Activated CD4-positive, alpha-beta T cell treated with anti-CD3 and anti-CD28 coated beads, Interleukin-2, amount 50 U/mL, for 1 hour (primary cell): ENCODE data around the gene ARHGEF5.
"Not testable (repeated sequence)": the region's sequence is repeated elsewhere in the genome, so short reads cannot be mapped to it uniquely, and the experiment has no call there.

Source experiments
- DNase-seq: peaks from one replicate; pipeline ENCODE4 v3.0.0-alpha.2; 2020

The ARHGEF5 gene

DNA sequence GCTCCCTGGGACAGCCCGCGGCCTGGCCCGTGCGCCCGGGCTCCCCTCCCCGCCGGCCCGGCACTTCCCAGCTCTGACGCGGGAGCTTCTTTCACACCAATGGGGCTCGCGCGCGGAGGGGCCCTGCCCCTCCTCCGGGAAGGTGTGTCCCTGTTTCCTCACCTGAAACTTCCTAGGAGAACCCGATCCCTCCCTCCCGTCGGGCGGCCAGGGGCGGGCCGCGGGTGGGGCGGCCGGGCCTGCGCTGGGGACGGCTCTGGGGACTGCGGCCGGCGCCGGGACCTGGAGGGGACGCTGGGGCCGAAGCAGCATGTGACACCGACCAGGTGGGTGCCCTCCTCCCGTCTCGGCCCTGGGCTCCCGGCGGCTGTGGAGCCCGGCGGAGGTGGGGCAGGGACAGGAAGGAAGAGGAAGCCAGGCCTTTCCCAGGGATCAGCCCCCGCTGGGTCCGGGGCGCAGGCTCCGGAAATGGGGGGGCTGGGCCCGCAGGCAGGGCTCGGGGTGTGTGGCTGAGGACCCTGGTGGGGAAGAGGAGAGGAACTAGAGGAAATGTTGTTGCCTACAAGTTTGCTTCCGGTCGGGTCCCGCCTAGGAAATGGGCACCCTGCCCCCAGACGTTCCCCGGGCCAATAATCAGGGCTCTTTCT lies at the start of gene ARHGEF5:
ARHGEF5 (plus strand) TSS at position 227 of the 647 bp plus-strand sequence. CDS start 7,268 bp downstream, outside the sequence.
- DNase-seq, result not testable (repeated sequence)

DNA sequence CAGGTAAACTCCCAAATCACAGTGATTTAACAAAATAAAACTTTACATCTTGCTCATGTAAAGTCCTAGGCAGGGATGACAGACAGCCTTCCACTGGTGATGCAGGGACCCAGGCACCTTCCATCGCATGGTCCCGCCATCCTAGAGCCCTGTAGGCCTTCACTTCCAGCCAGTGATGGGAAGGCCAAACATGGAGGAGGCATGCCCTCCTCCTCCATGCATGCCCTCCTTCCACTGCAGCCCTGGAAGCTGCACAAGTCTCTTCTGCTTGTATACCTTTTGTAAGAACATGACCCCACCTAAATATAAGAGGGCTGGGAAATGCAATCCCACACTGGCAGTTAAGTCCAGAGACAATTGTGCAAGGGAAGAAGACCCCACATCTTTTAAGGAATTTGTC lies 45.5 kb upstream of the ARHGEF5 start:
- DNase-seq, result not testable (repeated sequence)

DNA sequence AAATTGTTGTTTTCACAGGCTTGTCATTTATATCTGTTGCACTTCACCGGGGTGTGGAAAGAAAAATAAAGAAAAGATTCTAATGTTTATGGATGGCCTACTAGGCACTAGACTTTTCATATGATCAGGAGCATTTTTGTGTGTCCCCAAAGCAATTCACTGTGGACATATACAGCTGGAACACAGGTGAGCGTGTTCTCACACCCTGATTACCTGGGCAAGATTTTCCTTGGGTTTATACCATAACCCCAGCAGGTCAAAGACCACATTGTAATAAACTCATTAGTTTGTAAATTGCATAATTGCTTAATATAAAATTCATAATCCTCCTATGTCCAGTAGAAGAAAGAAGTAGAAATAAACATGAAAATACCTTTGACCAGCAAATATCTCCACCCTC lies 44.0 kb upstream of the ARHGEF5 start:
- not testable (repeated sequence) for DNase-seq

DNA sequence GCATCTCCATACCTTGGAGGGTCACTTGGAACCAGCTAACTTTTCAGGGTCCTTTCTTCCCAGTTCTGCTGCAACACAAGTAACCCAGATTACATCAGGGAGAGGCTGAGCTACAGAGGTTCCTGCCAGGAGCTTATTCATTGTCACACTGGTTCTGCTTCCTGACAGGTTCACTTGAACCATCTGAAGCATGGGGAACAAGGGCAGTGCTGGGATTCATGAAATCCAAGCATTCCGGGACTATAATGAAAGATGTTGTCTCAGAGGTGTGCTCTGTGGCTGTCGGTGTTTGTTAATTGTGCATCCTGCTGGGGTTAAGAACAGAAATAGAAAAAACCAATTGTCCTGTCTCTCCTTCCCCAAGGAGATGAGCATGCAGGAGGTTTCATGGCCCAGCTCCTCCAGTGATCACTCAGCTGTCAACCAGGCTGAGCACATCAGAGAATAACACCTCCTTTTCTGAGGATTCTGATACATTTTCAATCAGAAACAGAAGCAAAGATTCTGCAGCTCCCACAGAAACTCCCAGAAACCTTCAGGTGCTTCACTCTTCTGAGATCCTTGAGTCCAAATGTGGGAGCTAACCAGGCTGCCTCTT lies 43.2 kb upstream of the ARHGEF5 start, which contains the start of gene OR2A1:
OR2A1 (plus strand) TSS at position 548 of the 598 bp plus-strand sequence. CDS start 5,706 bp downstream, outside the sequence.
- DNase-seq, result not testable (repeated sequence)

DNA sequence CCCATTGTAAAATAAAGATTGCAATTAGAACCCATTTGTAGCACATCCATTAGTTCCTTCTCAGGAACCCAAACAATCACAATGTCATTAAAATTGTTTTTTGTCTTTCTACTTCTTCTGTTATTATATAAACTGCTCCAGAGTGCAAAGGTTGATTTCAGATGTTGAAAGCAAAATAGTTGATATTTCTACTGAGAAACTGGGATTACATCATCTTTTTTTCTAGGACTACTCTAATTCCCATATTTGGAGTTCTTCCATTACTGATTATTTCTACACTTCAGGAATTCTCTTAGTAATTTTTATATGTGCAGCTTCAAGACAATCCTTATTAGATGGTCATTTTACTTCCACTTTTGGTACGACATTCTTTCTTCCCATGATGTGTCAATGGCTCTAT lies 37.7 kb upstream of the ARHGEF5 start:
- not testable (repeated sequence) for DNase-seq

DNA sequence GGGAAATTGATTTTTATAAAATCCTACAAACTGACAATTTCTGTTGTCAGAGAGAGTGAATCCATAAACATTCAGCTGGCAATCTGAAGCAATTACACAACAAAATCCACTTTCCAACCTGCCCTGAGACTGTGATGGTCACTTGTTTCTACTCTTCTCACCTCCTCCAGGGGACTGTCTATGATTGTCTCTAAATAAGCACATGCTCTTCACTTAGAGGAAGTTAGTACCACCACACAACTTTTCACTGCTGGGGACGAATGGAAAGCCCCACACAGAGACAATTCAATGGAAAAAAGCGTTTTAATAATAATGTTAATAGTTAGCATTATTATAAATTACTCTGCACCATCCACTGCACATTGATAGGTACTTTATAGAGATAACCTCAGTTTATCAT lies 35.7 kb upstream of the ARHGEF5 start:
- DNase-seq, result not testable (repeated sequence)

DNA sequence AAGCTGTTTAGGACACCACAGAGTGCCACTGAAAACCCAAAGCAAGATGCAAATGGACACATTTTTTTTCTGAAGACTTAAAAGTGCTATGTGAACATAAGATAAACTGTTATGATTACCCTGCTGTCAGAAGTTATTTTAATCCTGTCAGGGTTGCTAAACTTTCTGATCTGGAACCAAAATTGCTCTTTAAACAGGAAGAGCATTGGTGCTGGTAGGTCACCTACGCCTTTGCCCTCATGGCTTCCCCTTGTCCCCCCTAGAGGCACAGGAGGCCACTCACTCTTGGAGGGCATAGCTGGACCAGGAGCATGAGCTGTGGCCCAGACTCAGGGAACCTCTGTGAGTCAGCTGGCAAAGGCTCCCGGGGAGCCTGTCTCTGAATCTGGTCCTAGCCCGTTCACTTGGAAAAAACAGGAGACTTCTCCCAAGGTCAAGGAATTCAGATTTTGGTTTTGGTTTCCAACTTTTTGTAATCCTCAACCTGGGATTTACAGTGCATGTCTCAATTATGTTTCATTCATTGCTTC lies 33.5 kb upstream of the ARHGEF5 start:
- DNase-seq, result not testable (repeated sequence)

DNA sequence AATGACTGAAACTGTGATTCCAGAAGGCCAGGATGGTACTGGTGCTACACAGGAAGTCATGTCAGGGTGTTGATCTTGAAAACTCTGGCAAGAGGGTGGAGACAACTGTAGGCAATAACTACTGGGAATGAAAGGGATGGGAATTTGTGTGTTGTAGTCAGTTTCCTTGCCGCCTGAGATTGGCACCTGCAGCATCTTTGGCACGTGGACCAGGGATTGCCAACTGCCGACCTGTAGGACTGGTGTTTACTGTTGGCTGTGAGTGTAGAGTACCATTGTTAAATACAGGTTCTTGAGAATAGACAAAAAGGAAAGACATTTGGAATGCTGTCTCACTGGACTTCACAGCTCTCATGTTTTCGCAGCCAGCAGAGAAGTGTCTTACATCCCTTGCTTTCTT lies 31.8 kb upstream of the ARHGEF5 start:
- DNase-seq, result not testable (repeated sequence)

DNA sequence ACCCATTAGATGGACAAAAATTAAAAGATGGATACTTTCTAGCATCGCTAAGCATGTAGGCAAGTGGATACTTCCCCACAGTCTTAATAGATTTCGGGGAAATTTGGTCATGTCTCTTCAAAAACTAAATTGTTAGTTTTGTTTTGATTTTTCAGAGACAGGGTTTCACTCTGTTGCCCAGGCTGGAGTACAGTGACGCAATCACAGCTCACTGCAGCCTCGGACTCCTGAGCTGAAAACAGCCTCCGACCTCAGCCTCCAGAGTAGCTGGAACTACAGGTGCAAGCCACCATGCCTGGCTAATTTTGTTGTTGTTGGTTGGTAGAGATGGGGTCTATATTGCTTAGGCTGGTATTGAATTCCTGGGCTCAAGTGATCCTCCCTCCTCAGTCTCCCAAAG lies 29.3 kb upstream of the ARHGEF5 start:
- not testable (repeated sequence) for DNase-seq

DNA sequence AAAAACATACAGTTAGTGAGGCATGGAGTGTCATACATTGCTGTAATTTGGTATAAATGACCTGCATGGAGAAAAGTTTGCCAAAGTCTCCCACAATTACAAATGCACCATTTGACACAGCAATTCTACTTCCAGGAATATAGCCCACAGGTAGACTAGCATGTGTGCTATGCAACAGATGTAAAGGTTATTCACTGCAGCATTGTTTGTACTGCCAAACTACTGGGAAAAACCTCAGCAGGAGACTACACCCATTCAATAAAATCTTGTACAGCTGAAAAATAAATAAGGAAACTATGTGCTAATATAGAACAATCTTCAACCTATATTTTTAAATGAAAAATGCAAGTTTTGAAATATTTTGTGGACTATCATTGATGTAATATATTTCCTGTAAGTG lies 25.2 kb upstream of the ARHGEF5 start:
- not testable (repeated sequence) for DNase-seq

DNA sequence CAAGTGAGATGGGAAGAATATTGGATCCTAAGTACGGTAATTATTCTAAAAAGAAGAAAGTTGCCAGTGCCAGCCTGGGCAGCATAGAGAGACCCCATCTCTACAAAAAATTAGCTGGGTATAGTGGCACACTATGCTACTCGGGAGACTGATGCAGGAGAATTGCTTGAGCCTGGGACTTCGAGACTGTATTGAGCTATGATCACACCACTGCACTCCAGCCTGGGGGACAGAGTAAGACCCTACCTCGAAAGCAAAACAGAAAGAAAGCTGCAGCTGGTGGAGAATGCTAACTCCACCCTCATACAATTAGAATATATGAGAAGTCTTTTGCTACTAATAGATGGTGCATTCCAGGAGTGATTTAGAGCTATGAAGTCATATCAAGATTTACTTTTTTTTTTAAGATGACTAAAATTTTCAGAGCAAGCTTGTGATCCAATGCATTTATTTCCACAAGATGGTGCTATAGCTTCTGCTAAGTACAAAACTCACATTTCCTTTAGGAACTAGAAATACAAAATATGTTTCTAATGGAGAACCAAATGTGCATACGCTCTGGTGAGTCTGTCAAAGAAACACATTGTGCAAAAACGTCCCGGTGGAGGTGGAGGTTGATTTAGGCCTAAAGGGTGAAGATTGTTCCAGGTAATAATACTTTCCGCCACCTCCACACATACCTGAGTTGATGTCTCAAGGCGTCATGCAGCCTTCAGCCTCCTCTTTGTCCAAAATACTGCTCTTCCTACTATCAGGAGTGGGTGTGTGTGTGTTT lies 23.8 kb upstream of the ARHGEF5 start:
- DNase-seq, result not testable (repeated sequence)

DNA sequence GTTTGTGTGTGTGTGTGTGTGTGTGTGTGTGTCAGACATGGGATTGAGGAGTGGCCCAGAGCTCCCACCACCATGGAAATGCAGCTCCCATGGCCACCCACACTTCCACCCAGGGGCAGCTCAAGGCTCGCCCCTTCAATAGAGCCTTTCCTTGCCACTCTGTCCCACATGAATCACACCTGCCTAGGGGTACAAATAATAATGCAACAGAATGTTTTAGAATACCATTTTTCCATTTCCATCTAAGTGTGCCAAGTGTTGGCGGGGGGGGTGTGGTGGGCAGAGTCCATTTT lies 23.3 kb upstream of the ARHGEF5 start:
- DNase-seq, result not testable (repeated sequence)

DNA sequence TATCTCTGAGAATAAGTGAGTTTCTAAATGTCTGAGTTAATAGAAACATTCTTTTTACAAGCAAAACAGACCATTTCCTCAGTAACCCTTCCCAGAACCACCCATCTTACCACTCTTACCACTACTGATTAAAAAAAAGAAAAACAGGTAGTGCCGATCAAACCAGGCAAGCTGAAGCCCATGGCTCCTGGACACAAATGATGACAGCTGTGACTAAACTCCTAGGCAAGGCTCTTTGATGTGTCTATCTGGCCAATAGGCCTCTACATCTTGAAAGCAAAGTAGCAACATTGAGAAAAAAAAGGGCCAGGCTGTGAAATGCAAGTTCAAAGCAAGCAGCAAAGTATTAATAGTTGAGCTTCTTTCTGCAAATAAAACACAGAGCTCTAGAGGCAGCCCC lies 6.6 kb upstream of the ARHGEF5 start:
- not testable (repeated sequence) for DNase-seq

DNA sequence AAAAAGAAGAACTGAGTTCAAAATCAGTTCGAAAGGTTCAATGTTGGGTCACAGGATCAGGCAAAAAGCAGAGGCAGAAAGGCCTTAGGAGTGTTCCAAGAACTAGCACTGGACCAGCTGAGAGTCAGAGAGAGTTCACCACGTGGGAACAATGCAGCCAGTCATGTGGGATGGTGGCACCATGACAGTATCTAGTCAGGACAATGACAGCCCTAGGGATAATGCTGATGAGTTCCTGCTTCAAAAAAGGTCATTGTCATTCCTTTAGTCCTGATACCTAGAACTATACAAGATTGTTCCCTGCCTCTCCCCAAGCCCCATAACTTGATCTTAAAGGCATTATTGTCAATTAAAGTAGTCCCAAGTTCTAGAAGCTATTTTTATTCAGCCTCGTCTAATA lies 3.5 kb upstream of the ARHGEF5 start:
- not testable (repeated sequence) for DNase-seq

DNA sequence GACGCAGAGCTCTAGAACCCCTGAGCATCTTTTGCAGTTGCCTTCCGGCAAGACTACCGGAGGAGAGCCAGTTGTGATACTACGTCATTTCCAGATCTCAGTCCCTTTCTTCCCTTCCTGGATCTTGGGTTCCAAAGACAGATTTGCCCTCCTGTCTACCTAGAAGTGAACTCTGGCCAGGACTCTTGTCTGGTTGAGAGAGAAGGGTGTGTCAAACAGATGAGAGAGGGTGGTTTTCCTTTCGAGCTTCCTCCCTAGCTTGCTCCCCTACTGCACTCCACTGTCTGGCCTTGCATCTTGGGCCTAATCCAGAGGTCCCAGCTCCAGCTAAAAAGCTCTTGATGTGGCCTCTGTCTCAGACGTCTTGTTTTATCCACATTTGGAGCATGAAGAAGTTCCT lies 983 bp downstream of the ARHGEF5 start:
- DNase-seq, result not testable (repeated sequence)

DNA sequence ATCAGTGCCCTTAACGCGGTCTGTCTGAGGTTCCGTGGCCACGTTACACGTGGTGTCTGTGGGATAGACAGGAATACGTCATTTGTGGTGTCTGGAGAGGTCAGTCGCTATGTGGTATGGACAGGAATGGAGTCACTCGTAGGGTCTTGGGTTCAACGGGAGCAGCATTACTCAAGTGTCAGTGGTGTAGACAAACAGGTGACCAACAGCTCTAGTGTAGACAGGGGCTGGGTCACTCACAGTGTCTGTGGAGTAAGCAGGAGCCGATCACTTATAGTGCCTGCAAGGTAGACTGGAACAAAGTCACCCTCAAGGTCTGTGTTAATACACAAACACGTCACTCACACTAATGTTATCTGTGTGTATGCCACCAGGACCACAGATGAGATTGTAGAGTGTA lies 1.7 kb downstream of the ARHGEF5 start:
- DNase-seq, result not testable (repeated sequence)

DNA sequence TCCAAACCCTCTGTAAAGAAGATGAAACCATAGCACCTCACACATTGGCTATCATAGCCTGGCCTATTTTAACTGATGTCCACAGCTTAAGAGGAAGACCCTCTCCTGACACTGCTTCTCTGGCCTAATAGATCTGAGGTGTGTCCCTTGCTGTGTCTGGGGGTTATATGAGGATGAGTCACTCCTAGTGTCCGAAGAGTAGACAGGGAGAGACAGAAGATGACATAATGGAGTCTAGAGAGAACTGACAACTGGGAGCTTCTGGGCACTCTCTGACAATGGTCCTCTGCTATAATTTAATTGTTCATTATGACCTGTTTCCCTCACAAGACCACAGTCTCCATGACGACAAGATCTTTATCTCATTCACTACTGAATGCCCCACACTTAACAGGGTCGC lies 6.9 kb downstream of the ARHGEF5 start:
- not testable (repeated sequence) for DNase-seq

DNA sequence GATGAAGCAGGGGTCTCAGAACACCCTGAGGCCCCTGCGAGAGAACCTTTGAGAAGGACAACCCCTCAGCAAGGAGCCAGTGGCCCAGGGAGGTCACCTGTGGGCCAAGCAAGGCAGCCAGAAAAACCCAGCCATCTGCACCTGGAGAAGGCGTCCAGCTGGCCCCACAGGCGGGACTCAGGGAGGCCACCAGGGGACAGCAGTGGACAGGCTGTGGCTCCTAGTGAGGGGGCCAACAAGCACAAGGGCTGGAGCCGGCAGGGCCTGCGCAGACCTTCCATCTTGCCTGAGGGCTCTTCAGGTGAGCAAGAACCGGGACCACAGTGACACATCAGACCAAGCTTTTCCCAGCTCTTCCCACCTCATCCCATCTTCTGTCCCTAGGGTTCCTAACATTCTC lies 10.3 kb downstream of the ARHGEF5 start:
- not testable (repeated sequence) for DNase-seq

DNA sequence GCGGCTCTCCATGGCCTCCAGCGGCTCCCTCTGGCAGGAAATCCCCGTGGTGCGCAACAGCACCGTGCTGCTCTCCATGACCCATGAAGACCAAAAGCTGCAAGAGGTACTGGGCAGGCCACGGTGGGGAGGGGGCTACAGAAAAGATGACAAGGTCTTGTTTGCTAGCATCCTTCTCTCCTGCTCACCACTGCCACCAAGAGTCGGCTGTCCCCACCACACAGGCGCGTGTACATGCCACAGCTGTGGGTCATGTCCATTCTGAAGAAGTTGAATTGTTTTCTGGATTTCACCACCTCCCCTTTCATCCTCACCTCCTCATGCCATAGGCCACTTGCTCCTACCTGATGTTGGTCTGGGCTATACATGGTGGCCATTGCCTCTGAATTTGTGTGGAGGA lies 12.0 kb downstream of the ARHGEF5 start:
- not testable (repeated sequence) for DNase-seq

DNA sequence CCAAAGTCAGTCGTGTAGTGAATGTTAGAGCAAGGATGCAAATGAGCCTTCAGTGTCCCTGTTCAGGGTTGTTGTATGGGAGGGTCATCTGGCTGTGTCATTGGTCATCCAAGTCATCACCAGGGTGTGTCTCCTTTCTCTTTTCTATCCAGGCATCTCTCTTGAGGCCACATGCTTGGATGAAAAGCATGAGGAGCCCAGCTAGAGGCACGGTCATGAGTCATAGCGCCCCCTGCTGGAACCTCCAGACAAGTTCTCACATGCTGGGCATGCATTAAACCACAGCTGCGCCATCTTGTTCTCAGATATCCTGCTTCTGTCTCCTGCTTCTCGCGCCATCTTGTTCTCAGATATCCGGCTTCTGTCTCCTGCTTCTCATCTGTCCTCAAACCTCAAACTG lies 14.0 kb downstream of the ARHGEF5 start:
- DNase-seq, result not testable (repeated sequence)

DNA sequence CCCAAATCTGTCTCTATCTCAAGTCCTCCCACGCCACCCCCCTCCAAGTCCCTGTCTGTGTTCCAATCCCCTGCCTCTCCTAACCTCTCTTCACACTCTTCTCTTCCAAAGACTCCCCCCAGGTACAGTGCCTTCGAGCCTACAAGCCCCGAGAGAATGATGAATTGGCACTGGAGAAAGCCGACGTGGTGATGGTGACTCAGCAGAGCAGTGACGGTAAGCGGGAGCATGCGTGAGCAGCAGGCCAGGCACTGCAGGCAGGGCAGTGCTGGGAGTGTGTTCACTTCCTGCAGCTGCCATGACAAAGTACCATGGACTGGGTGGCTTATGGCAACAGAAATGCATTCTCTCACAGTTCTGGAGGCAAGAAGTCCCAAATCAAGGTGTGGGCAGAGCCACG lies 23.4 kb downstream of the ARHGEF5 start:
- DNase-seq, result no peak

DNA sequence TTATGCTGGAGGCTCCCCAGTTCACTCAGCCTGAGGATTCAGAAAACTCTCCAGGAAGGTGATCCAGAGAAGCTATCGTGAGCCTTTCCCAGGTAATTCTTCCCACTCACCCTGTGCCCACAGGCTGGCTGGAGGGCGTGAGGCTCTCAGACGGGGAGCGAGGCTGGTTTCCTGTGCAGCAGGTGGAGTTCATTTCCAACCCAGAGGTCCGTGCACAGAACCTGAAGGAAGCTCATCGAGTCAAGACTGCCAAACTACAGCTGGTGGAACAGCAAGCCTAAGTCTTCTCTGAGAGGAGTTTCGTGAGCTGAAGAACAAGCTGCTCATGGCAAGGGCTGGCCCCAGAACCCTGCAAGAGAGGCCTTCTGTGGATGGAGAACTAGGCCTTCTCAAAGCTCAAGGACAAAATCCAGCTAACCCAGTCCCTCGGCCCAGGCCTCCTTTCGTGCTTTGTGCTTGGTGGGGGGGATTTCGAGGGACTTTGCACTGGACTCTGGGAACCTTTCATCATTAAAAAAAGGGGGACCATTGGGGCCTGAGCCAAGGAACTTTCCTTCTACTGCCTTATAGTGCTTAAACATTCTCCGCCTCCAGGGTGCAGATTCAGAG lies 24.7 kb downstream of the ARHGEF5 start:
- no peak for DNase-seq

DNA sequence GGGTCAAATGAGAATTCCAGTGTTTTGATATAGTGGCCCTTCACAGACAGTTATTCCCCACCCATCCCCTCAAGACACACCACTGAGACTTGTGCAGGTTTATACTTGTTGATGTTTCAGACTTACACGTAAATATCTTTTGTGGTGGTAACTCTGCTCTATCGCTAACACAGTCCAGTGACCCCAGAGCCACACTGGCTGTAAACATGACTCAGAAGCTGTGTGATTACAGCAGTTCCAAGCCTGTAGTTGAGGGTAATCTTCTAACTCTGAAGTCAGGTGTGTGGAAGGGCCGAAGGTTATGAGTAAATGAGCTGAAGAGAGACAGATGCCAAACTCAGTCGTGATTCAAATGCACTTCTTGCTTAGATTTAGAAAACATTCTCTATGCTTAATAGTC lies 28.9 kb downstream of the ARHGEF5 start:
- no peak for DNase-seq
